HG03159 (cell line): Measurements from ENCODE around the gene LIFR.
"Not testable (repeated sequence)": the region's sequence is repeated elsewhere in the genome, so short reads cannot be mapped to it uniquely, and the experiment has no call there.

Experiments used
- ATAC-seq: cut with Tn5 transposase; IDR thresholded peaks from one replicate; pipeline ENCODE4 v1.9.1; 2021; ENCODE audit warnings: mild to moderate bottlenecking, moderate library complexity; ENCODE audit not compliant: unreplicated experiment

Gene LIFR

DNA sequence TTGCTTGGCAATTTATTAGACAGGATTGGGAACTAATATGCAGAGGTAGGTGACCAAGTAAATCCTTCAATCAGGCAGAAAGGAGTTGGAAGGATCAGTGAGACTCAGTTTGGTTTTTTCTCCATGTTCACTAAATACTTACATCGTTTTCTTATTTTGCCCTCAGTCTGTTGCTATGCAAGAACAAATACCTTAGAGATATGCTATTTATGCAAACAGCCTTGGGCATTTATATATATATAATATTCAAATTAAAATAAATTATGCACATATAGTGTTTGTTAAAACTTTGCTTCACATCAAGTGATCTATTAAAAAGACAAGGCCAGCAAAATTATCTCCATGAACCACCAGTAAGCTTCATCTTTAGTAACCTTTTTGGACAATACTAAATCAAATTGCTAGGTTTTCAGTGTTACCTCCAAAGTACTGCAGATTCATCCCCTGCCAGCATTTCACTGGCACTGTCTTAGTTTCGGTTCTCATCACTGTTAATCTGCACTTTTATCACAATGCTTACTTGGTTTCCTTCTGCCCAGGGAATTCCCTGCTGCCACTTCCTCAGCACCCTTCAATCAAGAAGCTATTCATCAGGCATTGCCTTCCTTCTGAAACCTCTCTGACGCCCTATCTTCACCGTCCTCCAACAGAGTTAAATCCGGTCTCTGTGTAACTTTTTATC lies 26.0 kb upstream of the LIFR start:
- ATAC-seq = no peak

DNA sequence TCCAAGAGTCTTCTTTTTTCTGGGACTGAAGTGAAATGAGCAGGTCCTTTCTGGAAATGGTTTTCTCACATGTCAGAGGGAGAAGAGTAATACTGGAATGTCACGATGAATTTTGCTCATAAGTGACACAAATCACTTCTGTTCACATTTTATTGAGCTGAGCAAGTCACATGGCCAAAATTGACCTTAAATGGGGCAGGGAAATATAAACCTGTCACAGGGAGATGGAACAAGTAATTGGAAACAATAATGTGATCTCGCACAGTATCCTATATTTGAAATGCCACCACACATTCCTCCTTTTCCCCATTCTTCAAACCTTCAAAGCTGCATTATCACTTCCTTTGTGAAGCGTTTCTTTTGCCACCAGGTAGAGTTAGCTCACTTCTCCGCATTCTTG lies 25.2 kb upstream of the LIFR start:
- no peak for ATAC-seq

DNA sequence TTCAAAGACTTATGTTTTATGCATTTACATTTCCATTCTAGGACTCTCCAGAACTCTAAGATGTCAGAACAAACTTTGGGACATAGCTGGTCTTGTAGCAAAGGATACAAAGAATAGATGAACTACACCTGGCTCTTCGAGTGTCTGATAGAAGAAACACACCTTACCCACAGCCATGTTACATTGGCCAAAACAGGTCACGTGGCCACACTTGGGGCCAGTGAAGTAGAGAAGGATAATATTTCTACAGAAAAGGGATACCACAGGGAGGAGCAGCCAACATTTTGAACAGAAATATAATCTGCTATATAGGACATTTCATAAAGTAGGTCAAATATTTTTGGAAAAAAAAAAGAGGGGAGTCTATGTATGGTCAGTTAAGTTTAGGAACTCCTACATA lies 22.7 kb upstream of the LIFR start:
- no peak for ATAC-seq

DNA sequence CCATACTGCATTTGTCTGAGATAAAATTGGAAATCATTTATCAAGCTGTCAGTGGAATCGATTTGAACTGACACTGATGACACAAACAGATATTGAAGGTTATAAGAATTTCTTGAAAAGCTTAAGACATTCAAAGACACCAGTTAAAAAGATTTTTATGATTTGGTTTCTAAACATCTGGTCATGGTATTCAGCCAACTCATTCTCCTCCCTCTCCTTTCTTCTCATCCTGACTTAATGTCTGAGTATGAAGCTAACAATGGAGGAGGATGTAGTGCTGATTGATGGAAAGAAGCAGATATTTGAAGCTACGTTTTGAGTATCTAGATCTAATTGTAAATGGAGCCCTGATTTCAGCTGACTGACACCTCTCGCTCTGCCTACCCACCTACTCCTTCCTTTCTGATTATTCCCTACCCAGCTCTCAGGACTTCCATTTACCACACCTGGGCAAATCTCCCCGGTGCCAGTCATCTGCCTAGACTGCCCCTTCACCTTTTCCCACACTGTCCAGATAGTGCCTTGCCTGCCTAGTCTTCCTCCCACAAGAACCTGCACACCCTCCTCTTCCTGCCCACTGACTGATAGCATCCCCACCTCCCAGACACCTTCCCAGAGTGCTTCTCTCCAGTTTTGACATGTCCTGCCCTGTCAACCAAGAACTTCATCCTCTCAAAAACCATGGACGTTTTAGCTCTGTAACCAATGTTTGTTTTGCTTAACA lies 20.7 kb upstream of the LIFR start:
- ATAC-seq = no peak

DNA sequence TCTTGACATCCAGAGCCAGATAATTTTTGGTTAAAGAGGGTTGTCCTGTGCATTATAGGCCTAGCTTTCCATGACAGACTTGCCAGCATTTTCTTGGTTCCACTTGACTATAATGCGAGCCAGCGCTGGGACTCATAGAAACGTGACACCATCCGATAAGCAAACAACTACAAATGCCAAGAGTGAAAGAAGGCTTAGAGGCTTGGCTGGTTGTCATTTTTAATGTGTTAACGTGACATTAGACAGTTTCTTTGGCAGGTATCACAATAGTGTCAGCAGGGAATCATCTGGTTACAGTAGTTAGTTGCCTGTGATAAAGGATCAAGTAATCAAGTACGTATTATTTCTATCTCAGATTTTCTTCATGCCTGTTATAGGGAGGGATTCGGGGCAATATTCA lies 20.0 kb upstream of the LIFR start:
- no peak for ATAC-seq

DNA sequence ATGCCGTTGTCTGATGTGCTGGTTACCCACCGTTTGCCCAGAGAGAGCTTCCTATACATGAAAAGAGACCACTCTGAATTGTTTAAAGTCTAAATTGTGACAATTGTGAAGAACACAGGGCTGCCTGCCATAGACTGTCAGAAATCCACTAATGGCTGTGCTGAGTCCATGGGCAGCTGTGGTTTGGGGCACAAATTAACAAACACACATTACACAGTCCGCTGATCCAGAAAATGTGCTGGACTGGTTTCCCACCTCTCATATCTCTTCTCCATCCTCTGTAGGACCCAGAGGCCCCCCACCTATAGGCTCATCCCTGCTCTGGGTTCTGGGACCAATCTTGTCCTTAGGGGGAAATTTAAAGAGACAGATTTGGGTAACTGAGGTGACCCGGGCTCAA lies 19.0 kb upstream of the LIFR start:
- ATAC-seq = no peak

DNA sequence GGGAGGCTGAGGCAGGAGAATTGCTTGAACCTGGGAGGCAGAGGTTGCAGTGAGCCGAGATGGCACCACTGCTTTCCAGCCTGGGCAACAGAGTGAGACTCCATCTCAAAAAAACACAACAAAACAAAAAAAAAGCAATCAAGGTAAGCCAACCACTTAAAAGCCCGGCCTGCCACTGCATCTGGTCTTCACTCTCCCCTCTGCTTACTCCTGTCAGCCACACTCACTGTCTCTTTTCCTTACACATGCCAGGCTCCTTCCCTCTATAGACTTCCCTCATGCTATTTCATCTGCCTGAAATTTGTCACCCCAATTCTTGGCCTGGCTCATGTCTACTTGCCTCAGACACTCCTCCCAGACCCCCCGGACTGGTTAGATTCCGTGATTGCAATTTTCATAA lies 17.6 kb upstream of the LIFR start:
- ATAC-seq = no peak

DNA sequence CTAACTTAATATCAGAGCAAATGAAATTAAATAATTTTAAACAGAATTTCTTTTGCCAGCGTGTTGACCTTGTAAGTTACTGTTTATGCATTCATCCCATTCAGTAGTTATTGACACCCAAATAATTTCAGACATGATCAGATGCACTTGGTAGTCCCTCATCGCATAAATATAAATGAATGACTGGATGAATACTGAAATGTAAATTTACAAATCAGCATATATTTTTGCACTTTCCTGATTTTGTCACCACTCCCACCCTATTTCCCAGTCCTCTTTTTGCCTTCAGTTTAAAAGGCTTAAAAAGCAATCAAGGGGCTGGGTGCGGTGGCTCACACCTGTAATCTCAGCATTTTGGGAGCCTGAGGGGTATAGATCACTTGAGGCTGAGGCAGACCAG lies 17.1 kb upstream of the LIFR start:
- no peak for ATAC-seq

DNA sequence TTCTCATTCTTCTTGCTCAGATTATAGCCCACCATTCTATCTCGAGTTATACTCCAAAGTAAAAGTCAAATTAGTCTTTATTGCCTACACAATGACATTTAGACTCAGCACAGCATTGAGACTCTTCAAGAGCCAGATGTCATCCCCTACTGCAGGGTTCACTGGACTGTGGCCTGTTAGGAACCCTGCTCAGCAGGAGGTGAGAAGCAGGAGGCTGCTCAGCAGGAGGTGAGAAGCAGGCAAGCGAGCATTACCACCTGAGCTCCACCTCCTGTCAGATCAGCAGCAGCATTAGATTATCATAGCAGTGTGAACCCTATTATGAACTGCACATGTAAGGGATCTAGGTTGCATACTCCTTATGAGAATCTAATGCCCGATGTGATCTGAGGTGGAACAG lies 12.7 kb upstream of the LIFR start:
- ATAC-seq = no peak

DNA sequence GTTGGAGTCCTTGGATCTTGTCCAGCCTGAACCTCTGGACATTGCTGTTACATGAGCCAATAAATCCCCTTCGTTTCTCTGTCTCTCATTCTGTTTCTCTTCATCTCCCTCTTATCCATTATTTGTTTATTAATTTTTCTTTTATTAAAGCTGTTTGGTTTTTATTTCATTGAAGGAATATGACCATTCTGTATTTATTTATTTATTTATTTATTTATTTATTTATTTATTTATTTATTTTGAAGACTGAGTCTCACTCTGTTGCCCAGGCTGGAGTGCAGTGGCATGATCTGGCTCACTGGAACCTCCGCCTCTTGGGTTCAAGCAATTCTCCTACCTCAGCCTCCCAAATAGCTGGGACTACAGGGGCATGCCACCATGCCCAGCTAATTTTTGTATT lies 10.9 kb upstream of the LIFR start:
- ATAC-seq = not testable (repeated sequence)

DNA sequence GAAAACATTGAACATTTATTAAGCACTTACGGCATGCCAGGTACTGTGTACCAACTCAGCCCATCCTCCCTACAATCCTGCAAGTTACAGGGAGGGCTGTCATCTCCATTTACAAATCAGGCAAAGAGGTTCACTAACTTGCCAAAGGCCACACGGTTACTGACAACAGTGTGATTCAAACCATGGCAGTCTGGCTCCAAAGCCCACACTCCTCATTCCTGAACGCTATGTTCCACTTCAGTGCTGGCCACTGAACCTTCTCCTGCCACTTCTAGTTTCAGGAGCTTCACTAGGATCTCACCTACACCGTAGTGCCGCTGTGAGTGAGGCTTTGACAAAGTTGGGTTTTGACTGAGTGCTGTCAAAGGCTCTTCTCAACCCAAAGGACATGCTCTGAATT lies 7.2 kb upstream of the LIFR start:
- no peak for ATAC-seq

DNA sequence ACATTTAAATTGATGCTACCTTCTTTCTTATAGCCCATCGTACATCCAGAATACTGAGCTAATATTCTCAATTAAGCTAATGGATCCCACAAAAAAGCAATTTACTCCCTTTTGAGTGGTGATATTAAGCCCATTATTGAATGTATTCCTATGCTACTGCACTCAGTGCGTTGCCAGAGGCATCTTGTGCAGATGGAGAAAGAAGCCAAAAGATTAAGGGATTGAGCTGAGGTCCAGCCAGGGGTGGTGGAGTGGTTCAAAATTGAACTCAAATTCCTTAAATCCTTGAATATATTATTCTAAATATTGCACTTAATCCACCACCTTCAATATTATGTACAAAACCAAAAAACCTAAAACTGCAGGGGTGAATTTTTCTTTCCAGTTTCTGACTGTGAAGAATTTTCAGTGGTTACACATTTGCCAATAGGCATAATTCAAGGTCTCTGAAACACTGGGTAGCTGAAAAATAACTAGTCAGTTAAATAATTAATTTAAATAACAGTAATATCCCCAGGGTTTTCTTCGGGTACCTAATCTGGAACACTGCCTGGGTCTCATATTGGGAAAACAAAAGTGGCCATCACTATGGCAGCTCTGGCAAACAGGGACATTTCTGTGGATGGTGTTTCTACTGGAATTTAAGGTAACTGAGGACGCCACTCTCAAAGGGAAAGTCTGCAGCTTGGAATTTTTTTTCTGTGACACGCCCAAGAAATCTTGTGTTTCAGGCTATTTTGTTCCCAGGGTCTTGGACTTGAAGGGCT lies 6.2 kb upstream of the LIFR start:
- ATAC-seq = no peak

DNA sequence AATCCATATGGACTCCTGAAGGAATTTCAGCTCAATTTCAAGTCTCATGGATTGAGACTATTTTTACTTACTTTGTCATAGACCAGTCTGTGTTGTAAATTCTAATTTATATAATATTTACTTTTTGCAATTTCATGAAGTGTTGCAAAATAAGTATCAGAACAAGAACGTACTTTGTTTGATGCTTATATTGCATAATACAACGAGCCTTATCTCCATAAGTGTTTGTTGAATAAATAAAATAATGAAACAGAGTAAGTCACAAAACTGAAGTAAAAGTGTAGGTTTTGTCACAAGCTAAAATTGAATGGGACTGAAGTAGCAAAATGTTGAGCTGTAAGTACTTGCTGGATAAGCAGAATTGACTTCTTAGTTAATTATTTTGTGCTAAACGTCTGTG lies 3.0 kb upstream of the LIFR start:
- ATAC-seq = no peak

DNA sequence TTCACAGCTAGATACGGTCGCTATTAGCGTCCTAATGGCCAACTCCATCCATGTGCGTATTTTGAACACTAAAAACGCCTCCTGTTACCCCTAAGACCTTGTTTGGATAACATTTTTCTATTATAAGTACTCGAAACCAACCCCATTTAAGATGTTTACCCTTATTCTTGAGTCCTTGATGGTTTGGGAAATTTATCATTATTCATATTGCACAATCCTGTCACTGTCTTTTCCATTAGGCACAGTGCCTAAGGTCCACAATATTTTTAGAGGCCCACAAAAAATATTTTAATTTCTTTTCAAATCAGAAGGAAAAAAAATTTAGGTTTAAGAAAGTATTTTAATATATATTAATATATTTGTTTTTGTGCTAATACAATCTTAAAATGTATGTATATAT lies 1.3 kb upstream of the LIFR start:
- ATAC-seq = no peak

DNA sequence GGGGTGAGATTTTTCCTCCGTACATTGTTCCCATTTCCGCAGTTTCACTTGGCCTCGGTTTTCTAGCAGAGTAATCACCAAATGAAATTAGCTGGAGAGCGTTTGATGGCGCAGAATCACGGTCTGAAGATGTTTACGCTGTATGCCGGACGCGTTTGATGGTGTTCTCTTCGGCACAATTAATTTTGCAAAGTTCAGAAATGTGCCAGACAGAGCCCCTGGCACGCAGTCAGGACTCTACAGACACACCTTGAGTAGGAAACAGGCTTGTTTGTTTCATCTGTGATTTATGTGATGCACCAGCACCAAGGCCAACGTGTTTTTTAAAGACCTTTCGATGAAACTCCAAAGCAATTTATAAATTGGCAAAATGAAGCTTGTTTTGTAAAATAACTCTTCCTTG lies 863 bp upstream of the LIFR start:
- ATAC-seq = no peak

DNA sequence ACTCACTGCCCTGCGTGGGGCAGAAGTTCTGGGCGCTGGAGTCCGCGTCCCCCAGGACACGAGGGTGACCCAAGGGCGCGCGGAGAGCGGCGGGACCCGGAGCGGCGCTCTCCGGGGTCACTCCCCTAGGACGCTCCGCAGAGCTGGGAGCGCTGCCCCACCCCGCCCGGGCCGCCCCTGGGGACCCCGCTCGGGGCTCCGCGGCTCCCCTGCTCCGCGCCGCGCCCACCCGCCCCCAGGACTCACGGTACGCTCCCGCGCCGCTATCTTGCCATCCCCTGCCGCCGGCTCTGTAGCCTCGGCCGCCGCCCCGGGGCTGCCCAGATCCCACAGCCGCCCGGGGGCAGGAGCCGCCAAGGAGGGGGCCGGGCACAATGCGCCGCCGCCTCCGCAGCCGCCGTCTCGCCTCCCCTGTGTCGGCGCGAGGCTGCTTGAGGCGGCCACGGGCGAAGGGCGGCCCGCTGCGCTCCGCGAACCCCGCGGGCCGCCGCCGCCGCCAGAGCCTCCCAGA lies 303 bp downstream of the LIFR start:
- peak; percentile 41 for ATAC-seq

DNA sequence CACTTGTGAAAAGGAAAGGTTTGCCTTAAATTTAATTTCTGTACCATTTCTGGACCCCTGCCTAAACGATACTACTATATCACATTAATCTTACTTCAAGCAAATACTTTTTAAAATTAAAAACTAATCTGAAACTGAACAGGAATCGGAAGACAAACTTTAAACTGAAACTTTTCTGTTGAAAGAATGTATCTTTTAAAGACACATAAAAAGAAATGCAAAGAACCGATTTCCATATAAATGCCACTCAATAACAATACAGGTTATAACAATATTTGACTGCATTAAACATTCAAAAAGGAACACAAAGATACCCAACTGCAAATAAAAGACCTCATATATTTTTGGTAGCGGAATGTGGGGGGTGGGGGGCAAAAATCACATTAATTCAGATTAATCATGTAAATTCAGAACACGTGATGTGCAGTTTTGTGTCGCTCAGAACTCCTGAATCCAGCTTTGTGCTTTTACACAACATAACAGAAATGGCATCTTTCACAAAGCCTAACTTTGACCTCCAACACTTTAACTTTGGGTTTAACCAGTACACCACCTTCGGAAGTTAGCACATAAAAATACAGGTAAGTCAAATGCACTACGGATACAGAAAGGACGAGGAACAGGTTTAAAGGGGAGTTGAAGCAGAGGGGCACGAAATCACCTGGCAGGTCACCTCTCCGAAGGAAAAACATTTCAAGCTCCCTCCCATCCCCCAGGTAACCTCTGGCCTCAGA lies 925 bp downstream of the LIFR start:
- ATAC-seq = no peak

DNA sequence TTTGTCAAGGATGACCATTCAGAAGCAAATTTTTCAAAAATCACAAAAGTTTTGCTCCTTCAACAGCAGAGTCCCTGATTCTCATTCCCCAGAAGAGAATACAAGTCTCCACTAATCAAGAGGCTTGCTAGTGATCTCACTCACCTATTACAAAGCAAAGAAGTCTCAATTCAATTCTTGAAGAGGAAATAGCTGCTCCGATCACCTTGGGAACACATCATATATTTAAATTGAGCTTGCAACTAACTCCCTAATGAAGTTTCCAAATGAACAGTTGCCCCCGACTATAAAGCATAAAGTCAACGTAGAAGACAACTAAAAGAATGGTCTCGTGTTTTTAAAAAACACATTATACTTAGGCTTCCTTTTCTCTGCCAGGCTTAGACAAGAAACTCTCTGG lies 1.6 kb downstream of the LIFR start:
- no peak for ATAC-seq

DNA sequence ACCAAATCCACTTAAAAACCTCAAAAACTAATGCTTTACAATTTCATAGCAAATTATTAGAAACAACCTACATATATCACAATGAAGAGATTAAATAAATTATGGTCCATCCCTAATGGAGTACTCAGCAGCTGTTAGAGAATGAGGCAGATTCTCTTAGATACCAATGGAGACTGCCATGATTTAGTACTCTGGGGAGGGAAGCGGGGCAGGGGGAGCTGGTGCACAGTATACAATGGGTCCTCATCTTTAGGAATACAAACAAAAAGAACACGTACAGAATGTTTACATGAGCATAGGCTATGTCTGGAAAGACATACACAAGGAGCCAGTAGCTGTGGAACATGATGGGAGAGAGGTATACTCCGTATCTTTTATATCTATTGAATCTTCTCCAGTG lies 2.0 kb downstream of the LIFR start:
- ATAC-seq = no peak

DNA sequence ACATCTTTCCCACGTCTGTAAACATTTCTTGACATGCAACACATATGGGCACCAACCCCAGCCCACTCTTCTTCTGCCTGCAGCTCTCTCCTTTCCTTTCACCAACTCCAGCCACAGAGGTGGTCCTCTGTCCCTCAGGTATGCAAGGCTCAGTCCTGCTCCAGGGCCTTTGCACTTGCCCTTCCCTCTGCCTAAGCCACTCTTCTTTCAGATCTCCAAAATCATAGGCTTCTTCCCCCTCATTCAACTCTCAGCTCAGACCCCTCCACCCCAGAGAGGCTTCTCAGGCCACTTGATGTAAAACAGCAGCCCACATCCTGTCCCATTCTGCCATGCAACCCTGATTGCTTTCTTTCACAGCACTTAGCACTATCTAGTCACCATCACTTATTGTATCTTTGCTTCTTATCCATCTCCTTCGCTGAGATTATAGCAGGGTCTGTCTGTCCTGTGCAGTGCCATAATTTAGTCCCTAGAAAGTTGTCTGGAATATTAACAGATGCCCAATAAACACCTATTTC lies 3.4 kb downstream of the LIFR start:
- no peak for ATAC-seq
